ENCODE measurements around the gene GALNS. TPM values are rescaled to one million over a fixed set of nuclear protein-coding genes. Genes with fewer than 3 reads are reported as not detected.
"Not testable (repeated sequence)": the region's sequence is repeated elsewhere in the genome, so short reads cannot be mapped to it uniquely, and the experiment has no call there.

GALNS gene
- total and polyA plus RNA-seq, 10 donors = 9.7 to 71.6 (median 42.9) TPM

GRCh38 chr16:88790312-88791211 lies 66.2 kb downstream of the GALNS start:
- Histone ChIP-seq H3K36me3 (no peaks in the 10 kb centered on the region), H3K27ac (peak overlapping the region; percentile 53 to 91 (median 74)), H3K9me3 (no peaks in the 10 kb centered on the region), H3K4me1 (peaks cover 20 to 69% (median 61%) of the 10 kb centered on the region in 6 donors), H3K4me3 (peak overlapping the region in 4 of 8 donors; percentile 2 to 52 (median 22)), H3K27me3 (replicated peaks in 1 of 7) (peaks cover 0 to 10% (median 0%) of the 10 kb centered on the region in 7 donors)
- 9 to 17% (median 12%) methylated on average over 20 to 24 of the region's 24 CpGs for WGBS, 5 donors
- DNase-seq = peak; percentile 94
- intact Hi-C loops (cut with DNase I; ENCODE audit: low total_unique reads) = no loop called here
- TF ChIP-seq POLR2A (IDR thresholded peaks at IDR 0.05) = no peak
- peak; percentile 51 to 72 (median 69) for TF ChIP-seq POLR2AphosphoS5 (IDR thresholded peaks at IDR 0.05)
- TF ChIP-seq CTCF (IDR thresholded peaks at IDR 0.05 in 8 of 11, conservative IDR thresholded peaks at IDR 0.05 in 3 of 11) = no peak

- peaks cover 20 to 62% (median 54%) of the 10 kb centered on the region in 6 donors for H3K4me1 ChIP-seq
- H3K36me3 ChIP-seq = no peaks in the 10 kb centered on the region
- WGBS, 5 donors = 38 to 64% (median 47%) methylated on average over 6 to 7 of the region's 7 CpGs
- peak overlapping the region in 6 of 8 donors; percentile 70 to 91 (median 78) for H3K27ac ChIP-seq
- peak; percentile 78 for DNase-seq
- H3K27me3 ChIP-seq (replicated peaks in 1 of 7) = peaks cover 0 to 10% (median 0%) of the 10 kb centered on the region in 7 donors
- H3K9me3 ChIP-seq = no peaks in the 10 kb centered on the region
- TF ChIP-seq POLR2A (IDR thresholded peaks at IDR 0.05) = no peak
- TF ChIP-seq POLR2AphosphoS5 (IDR thresholded peaks at IDR 0.05) = peak in 1 of 3 donors; percentile 36
- intact Hi-C loops (cut with DNase I; ENCODE audit: low total_unique reads) = no loop called here
- peak overlapping the region in 1 of 8 donors; percentile 52 for H3K4me3 ChIP-seq
Observed at GRCh38 chr16:88789594-88789993, 67.2 kb downstream of the GALNS start.

- H3K9me3 ChIP-seq; H3K4me3 ChIP-seq; H3K36me3 ChIP-seq; H3K27me3 ChIP-seq (replicated peaks in 1 of 7); DNase-seq; intact Hi-C loops (cut with DNase I; ENCODE audit: low total_unique reads); H3K27ac ChIP-seq: not testable (repeated sequence)
- 94 to 99% (median 95%) methylated on average over 8 of the region's 8 CpGs for whole genome bisulfite sequencing, 5 donors
- H3K4me1 ChIP-seq = peaks cover 21 to 60% (median 53%) of the 10 kb centered on the region in 6 donors
Observed at GRCh38 chr16:88788749-88789148, 68.0 kb downstream of the GALNS start.

GRCh38 chr16:88787579-88788314 lies 69.0 kb downstream of the GALNS start:
- TF ChIP-seq CTCF (IDR thresholded peaks at IDR 0.05 in 8 of 11, conservative IDR thresholded peaks at IDR 0.05 in 3 of 11) (no peak), POLR2AphosphoS5 (IDR thresholded peaks at IDR 0.05) (no peak), POLR2A (IDR thresholded peaks at IDR 0.05) (no peak)
- H3K4me3 ChIP-seq = no peak overlapping the region
- H3K9me3 ChIP-seq = no peaks in the 10 kb centered on the region
- peaks cover 0 to under 1% (median 0%) of the 10 kb centered on the region in 7 donors for H3K27me3 ChIP-seq (replicated peaks in 1 of 7)
- WGBS, 5 donors = 91 to 97% (median 92%) methylated on average over 11 of the region's 11 CpGs
- H3K4me1 ChIP-seq = peaks cover 24 to 60% (median 53%) of the 10 kb centered on the region in 6 donors
- no peaks in the 10 kb centered on the region for H3K36me3 ChIP-seq
- no peak overlapping the region for H3K27ac ChIP-seq
- intact Hi-C loops (cut with DNase I; ENCODE audit: low total_unique reads) = no loop called here
- no peak for DNase-seq
